ENCODE results near the gene USP5. TPM values are rescaled to one million over a fixed set of nuclear protein-coding genes. Genes with fewer than 3 reads are reported as not detected.

The USP5 gene
- total and polyA plus RNA-seq, 9 donors = 13.9 to 84.3 (median 54.9) TPM

GRCh38 chr12:6846316-6846869 lies 5.6 kb upstream of the USP5 start:
- no peaks in the 10 kb centered on the region for H3K4me1 ChIP-seq (ENCODE audit: insufficient read depth)
- H3K9me3 ChIP-seq = no peaks in the 10 kb centered on the region
- no peak for TF ChIP-seq POLR2A (IDR thresholded peaks at IDR 0.05)
- TF ChIP-seq CTCF (IDR thresholded peaks at IDR 0.05) = no peak
- TF ChIP-seq EP300 (IDR thresholded peaks at IDR 0.05) = no peak
- no peak overlapping the region for H3K4me3 ChIP-seq
- WGBS, 3 donors = 77 to 88% (median 82%) methylated on average over 7 of the region's 7 CpGs
- intact Hi-C loops (cut with DNase I) = no loop called here
- no peak for DNase-seq
- H3K27me3 ChIP-seq = no peaks in the 10 kb centered on the region
- H3K27ac ChIP-seq = no peak overlapping the region
- no peaks in the 10 kb centered on the region for H3K36me3 ChIP-seq

- Histone ChIP-seq H3K27ac (no peak overlapping the region), H3K4me1 (ENCODE audit: insufficient read depth) (no peaks in the 10 kb centered on the region), H3K4me3 (no peak overlapping the region), H3K9me3 (no peaks in the 10 kb centered on the region), H3K36me3 (no peaks in the 10 kb centered on the region), H3K27me3 (no peaks in the 10 kb centered on the region)
- intact Hi-C loops (cut with DNase I) = no loop called here
- no peak for DNase-seq
- TF ChIP-seq EP300 (IDR thresholded peaks at IDR 0.05) = no peak
- no peak for TF ChIP-seq CTCF (IDR thresholded peaks at IDR 0.05)
- TF ChIP-seq POLR2A (IDR thresholded peaks at IDR 0.05) = no peak
- 93 to 98% (median 96%) methylated on average over 2 of the region's 2 CpGs for WGBS, 3 donors
These were observed 4.3 kb upstream of the USP5 start for GRCh38 chr12:6847676-6848075.

GRCh38 chr12:6849427-6849826 lies 2.5 kb upstream of the USP5 start:
- H3K27ac ChIP-seq = no peak overlapping the region
- intact Hi-C loops (cut with DNase I) = no loop called here

GRCh38 chr12:6849976-6850560 lies 1.9 kb upstream of the USP5 start:
- Histone ChIP-seq H3K36me3 (no peaks in the 10 kb centered on the region), H3K4me3 (no peak overlapping the region), H3K27ac (no peak overlapping the region), H3K27me3 (no peaks in the 10 kb centered on the region), H3K4me1 (ENCODE audit: insufficient read depth) (peaks cover 7% of the 10 kb centered on the region), H3K9me3 (no peaks in the 10 kb centered on the region)
- peak in 1 of 5 donors; percentile 22 for DNase-seq
- intact Hi-C loops (cut with DNase I) = no loop called here
- no peak for TF ChIP-seq POLR2A (IDR thresholded peaks at IDR 0.05)
- no peak for TF ChIP-seq CTCF (IDR thresholded peaks at IDR 0.05)
- no peak for TF ChIP-seq EP300 (IDR thresholded peaks at IDR 0.05)
- 53 to 60% (median 53%) methylated on average over 10 of the region's 10 CpGs for WGBS, 3 donors

More at GRCh38 chr12:6849427-6849826, 2.5 kb upstream of the USP5 start:
- TF ChIP-seq POLR2A (IDR thresholded peaks at IDR 0.05) (no peak), CTCF (IDR thresholded peaks at IDR 0.05) (no peak), EP300 (IDR thresholded peaks at IDR 0.05) (no peak)
- WGBS, 3 donors = 69 to 76% (median 70%) methylated on average over 2 of the region's 2 CpGs
- Histone ChIP-seq H3K36me3 (no peaks in the 10 kb centered on the region), H3K4me3 (no peak overlapping the region), H3K4me1 (ENCODE audit: insufficient read depth) (peaks cover 7% of the 10 kb centered on the region), H3K27me3 (no peaks in the 10 kb centered on the region), H3K9me3 (no peaks in the 10 kb centered on the region)
- no peak for DNase-seq
